Ureter (tissue), 1 donor: ENCODE measurements around the gene NSD1. TPM values are rescaled to one million over a fixed set of nuclear protein-coding genes. Genes with fewer than 3 reads are reported as not detected.
"Not testable (repeated sequence)": the region's sequence is repeated elsewhere in the genome, so short reads cannot be mapped to it uniquely, and the experiment has no call there.

ENCODE experiments used
- DNase-seq: peaks from one replicate; pipeline ENCODE4 v3.0.0-alpha.2; 2020; ENCODE audit warnings: low spot score
- total RNA-seq: library from RNA; stranded (reverse); gene quantifications from one replicate; pipeline ENCODE4 v1.2.4, GENCODE V29; 2023
- donor health status: DM: yes; HTN: yes; CAD: no.

Gene NSD1
- total RNA-seq, 1 donor from 2014 or later: 118 TPM

DNA sequence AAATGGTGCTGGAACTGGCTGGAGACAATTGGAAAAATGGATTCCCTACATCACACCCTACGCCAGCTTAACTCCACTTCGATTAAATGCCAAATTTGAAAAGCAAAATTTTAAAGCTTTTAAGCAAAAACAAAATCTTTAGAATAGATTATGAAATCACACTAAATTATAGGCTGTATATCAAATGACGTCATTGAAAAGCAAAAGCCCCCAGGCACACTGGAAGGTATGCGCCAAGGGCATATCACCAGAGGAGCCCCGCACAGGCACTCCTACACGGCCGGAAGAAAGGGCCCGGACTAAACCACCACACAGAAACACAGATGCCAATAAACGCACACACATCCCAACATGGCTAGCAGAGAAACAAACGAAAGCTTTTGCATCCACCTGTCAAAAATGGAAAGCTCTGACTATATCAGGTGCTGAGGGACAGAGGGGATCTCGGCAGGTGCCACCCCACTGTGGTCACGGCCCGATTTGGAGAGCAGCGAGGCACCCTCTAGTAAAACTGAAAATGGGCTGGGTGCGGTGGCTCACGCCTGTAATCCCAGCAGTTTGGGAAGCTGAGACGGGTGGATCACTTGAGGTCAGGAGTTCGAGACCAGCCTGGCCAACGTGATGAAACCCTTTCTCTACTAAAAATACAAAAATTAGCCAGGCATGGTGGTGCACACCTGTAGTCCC lies 195.1 kb downstream of the NSD1 start:
- DNase-seq: no peak

DNA sequence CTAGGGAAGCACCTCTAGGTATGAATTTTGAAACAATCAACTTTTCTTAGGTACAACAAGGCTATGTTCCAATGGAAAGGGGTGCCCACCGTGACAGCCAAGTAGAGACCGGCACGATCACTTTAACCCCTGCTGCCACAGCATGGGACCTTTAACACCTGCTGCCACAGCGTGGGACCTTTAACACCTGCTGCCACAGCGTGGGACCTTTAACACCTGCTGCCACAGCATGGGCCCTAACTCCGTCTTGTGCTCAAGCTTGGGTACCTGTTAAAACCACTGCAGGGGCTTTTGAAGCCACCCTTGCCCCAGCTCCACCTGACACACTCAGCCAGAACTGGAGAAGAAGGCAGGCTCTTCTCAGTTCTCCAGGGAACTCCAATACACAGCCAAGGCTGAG lies 196.3 kb downstream of the NSD1 start:
- no peak for DNase-seq

DNA sequence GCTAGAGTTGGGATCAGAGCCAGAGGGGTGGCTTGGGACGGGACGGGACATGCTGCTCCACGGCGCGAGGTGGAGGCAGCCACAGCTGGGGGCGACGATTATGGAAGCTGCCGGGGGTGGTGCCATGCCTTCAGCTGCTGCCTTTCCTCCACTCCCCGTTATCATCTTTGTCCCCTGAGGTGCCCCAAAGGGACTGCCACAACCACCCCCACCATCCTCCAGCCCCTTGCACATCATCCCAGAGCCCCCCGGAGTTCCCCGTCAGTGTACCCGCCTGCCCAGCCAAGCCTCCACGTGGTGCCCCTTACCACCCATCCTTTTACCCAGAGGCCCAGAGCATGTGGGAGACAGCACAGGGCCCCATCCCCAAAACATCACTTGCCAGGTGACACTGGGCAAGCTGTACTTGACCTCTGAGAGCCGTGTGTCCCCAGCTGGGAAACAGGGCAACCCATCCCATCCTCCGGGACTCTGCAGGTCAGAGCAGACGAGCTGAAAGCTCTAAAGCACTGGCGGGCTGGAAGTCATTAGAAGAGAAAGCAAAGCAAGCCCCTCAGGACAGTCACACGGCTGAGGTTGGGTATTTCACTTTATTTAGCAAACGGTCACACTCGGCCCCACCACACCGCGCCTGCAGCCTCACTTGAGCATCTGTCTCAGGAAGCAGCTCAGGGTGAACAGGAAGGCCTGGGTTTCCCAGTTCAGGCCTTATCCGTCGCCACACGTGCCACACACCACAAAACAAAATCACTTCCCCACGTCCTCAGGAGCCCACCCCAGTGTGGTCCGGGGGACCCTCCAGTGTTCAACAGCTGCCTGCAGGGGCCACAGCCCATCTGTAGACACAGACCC lies 197.6 kb downstream of the NSD1 start:
- DNase-seq: no peak

DNA sequence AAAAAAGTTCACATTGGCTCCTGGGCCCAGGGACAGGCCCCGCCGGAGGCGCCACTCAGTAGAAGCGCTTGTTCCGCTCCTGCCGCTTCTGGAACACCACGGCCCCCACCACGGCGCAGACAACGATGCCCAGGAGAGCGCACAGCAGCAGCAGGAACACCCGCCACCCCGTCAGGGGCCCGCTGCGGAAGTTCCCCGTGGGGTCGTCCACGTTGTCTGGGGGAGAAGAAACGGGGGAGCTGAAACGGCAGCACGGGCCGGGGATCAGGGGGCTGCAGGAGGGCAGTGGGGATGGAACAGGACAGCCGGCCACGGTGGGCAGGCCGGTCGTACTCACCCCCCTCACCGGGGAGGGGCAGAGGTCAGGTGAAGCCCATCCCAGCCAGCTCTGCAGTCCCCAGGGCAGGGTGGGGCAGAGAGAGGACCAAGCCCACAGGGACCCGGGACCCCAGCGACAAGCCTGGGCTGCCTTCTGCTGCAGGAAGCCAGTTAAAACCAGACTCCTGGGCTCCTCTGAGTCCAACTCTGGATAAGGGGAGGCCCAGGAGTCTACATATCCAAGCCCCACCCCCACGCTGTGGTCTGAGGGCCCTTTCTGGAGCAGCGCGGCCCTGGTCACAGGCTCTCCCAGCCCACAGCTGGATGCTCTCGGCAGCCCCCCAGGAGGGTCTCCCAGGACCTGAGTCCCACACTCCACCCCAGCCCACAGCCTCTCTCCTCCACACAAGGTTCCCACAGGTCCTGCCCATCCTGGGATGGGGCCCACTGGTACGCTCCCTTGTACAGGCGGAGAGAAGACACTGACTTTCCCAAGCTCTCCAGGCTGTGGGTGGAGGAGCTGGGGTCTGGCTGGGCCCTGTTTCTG lies 198.7 kb downstream of the NSD1 start:
- DNase-seq: no peak

DNA sequence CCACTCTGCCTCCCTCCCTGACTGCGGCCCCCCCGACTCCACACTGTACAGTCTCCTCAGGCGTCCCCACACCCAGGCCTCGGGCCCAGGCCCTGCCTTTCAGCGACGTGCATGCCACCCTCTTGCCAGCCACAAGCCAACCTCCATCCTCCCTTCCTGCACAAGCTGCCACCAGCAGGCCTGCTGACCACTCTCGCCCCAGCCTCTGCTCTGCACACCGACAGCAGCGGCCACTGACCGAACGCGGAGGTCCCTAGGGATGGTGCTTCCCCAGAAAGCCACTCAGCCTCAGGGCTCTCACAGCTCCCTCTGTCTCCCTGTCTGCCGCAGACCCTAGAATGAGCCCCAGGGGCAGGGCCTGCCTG lies 199.3 kb downstream of the NSD1 start:
- DNase-seq: no peak

DNA sequence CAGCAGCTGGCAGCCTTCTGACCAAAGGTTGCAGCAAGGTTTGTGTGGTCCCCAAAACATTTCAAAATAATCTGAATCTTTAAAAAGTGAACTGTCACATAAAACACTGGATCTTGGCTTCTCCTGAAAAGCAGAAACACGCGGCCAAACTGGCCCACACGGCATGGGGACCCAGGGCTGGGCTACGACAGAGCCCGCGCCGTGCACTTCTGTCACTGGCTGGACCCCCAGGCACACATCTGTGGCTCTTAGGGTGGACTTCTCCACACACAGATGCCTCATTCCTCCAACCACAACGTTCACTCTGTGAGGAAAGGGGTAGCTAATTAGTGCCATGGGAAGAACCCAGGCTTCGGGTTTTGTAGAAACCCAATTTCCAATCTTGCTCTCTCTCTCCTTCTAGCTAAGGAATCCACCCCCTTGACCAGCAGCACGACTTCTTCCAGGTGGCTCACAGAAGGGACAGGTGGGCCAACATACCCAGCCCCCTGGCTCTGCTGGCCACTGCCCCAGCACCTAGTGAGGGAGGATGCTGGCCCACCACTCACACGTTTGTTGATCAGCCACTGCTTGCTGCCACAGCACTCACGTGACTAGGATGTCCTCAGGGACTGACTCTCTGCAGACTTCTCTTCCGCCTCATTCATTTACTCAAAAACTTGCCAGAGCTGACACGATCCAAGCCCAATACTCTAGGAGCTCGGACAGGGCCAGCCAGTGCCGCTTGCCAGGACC lies 200.0 kb downstream of the NSD1 start:
- no peak for DNase-seq

DNA sequence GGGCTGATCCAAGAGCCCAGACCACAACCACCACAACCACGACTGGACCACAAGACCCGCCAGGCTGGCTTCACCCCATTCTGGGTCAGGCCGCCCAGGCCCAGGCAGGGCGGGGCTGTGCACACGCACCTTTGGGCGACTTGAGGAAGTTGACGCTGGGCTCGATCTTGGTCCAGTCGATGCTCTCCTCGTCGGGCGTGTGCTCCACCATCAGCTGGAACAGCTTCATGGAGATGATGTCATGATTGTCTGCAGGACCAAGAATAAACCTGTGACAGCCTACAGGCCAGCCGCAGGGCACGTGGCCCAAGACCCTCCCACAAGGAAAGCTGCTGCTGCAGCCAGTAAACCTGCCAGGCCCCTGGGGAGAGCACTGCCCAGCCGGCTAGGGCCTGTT lies 200.6 kb downstream of the NSD1 start:
- no peak for DNase-seq

DNA sequence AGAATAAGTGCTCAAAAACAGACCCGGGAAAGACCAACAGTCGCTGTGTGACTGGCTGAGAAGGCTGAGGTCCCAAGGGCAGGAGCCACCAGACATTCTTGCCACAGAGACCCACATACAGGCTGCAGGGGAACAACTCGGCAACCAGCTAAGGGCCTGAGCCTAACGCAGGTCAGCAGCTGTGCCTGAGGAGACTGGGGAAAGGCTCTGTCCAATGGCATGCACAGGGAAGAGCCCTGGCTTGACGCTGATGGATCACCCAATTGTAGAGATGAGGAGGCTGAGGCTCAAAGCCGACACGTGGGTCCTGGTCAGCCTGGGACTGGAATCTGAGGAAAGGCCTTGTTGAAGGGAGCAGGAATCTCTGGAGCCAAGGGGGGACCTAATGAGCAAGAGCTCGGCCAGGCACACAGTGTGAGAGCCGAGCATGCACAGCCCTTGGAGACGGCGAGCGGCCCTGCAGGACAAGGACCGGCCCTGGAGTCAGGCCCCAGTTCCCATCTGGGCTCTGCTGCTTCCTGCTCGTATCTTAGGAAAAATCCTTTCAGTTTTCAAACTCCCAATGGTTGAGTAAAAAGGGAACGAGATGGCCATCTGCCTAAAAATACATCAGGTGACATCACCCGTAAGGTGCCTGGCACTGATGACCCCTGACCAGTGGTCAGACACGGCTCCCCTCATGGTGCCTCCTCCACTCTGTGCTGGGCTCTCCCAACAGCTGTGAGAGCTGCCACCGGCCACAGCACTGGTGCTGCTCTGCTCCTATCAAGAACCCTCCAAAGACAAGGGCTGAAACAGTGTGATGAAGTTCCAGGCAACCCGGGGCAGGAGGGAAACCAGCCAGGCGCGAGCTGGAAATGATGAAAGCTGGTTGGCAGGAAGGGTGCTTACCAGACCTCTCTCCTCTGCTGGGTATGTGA lies 201.5 kb downstream of the NSD1 start:
- no peak for DNase-seq

DNA sequence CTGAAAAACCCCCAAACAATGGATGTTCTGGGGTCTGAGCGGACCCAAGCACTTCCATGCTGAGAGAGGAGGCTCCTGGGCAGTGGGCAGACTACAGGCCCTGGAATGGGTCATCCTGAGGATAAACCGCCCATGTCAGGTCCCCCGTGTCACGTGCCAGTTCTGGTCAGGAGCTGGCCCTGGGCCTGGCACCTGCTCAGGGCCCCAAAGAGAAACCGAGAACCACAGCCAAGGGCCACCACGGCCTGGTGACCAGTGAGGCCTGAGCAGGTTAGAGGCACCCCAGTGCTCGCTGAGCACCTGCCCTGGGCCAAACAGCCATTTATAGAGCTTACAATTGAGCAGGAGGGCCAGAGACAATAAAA lies 202.1 kb downstream of the NSD1 start:
- no peak for DNase-seq

DNA sequence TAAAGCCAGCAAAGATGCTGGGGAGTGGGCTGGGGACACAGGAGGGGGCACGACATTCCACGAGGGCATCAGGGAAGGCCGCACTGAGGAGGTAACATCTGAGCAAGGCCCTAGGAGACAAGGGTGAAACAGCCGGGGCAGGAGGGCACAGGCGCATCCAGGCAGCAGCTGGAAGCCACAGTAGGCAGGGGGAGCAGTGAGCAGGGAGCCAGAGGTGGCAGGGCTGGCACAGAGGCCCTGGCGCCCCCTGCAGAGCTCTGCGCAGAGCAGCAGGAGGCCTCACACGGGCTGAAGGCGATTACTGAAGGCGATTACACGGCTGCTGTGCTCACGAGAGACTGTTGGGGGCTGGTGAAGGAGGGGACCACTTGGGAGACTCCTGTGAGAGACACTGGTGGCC lies 202.5 kb downstream of the NSD1 start:
- DNase-seq: no peak

DNA sequence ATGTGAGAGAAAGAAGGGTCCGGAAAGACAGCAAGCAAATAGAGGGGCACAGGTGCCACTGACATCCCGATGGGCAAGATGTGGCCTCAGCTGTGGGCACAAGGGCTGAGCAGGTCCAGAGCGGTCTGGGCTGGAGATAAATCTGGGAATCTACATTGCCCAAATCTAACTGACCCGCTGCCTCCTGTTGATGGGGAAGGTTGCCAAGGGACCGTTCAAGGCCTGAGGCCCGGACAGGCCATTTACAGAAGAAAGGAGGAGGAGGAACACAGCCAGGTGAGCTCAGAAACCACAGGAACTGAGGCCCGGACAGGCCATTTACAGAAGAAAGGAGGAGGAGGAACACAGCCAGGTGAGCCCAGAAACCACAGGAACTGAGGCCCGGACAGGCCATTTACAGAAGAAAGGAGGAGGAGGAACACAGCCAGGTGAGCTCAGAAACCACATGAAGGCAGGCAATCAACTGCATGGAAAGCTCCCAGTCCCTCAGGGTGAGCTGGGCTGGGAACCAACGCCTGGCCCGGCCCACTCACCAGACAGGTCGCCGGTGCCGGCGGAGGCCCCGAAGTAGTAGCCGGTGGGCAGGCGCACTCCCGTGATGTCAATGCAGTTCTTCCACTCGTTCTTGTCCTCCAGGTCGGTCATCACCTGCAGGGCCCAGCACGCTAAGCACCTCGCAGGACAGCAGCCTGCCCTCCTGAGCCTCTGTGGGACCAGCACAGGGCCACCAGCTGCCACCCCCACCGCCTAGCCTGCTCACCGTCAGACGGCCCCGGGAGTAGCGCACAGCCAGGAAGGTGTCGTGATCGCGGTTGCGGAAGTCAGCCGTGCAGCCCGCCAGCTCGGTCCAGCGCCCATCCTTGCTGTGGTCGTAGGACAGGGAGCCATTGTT lies 203.3 kb downstream of the NSD1 start:
- DNase-seq: no peak

DNA sequence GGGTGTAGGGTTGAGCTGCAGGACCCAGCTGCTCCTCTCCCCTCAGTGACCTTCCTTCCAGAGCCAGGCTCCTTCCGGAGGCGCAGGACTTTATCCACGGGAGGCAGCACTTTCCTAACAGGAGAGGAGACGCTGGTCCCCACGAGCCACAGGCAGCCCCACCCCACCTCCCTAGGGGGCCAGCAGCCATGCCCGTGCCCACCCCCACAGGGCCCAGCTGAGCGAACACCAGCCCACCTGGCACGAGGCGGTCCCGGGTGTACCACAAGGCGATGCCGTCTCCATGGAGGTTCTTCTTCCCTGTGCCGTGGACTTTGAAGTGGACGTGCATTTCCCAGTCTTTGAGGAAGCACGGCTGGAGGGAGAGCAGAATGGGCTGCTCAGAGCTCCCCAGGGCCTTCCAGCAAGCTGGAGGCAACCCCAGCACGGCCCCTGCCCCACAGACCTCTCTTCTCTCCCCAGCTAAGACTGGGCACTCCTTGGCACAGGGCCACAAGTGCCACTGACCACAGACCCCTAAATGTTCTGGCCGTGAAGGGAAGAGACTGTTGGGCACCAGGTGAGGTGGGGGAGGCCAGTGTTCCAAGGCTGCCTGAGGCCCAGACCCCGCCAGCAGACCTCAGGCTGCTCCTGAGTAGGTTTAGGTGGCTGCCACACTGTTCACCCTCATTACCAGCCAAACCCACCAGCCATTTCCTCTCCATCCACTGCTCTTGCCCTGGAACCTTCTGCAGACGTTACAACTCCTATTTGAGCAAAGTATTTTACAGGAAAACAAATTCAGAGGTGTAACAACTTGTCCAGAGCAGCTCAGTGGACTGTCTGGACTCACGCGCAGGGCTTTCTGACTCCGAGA lies 204.9 kb downstream of the NSD1 start:
- no peak for DNase-seq

DNA sequence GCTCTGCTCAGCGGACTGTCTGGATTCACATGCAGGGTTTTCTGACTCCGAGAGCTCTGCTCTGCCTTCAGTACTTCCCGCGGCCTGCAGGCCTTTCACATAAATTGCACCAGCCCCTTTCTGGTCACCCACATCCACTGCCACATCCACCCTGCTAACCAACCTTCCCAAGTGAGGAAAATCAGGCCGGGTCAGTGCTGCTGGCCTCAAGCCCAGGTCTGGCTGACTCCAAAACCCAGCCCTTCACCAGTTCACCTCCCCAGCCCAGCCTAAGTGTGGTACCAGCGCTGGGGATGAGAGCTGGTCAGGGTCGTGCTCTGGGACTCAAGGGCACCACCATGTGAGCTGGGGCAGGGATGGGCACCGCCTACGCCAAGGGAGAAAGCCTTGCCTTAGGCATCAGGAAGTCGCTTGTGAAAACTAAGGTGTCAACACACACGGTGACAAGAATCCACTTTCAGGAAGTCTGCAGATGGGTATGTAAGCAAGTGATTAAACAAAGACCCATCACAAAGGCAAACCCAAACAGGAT lies 205.6 kb downstream of the NSD1 start:
- no peak for DNase-seq

DNA sequence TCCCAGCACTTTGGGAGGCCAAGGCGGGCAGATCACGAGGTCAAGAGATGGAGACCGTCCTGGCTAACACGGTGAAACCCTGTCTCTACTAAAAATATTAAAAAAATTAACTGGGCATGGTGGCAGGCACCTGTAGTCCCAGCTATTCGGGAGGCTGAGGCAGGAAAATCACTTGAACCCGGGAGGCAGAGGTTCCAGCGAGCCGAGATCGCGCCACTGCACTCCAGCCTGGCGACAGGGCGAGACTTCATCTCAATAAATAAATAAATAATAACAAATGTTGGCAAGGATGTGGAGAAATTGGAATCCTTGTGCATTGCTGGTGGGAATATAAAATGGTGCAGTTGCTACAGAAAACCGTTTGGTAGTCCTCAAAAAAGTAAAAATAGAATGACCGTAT lies 209.4 kb downstream of the NSD1 start:
- not testable (repeated sequence) for DNase-seq

DNA sequence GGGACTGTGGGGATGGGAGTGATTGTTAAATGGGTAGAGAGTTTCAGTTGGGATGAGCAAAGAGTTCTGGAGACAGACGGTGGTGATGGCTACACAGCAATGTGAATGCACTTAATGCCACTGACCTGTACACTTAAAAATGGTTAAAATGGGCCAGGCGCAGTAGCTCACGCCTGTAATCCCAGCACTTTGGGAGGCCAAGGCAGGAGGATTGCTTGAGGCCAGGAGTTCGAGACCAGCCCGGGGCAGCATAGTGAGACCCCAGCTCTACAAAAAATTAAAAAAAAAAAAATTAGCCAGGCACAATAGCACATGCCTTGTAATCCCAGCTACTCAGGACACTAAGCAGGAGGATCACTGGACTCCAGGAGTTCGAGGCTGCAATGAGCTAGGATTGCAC lies 210.2 kb downstream of the NSD1 start:
- DNase-seq: no peak

DNA sequence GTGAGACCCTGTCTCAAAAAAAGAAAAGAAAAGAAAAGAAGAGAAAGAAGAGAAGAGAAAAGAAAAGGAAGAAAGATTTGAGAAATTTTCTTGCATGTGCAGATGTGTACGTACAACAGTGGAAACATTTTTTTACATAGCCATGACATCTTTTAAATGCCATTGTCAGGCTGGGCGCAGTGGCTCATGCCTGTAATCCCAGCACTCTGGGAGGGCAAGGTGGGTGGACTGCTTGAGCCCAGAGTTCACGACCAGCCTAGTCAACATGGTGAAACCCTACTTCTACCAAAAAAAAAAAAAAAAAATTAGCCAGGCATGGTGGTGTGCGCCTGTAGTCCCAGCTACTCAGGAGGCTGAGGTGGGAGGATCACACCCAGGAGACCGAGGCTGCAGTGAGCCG lies 211.3 kb downstream of the NSD1 start:
- no peak for DNase-seq

DNA sequence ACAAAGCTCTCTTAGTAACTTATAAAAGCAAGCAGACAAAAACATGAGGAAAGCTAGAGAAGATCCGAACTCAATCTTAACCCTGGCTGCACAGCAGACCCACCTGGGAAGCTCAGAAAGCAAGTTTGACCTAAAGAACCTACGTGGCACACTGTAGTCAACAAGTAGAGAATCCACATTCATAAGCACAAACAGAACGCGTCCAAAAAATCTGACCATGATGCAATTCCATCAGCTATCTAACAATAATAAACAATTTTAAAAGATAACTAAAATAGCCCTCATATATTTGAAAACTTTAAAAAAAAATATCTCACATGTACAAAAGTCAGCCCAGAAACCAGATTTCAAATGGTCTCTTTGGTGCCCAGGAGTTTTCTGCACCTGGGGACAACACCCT lies 213.2 kb downstream of the NSD1 start:
- no peak for DNase-seq

DNA sequence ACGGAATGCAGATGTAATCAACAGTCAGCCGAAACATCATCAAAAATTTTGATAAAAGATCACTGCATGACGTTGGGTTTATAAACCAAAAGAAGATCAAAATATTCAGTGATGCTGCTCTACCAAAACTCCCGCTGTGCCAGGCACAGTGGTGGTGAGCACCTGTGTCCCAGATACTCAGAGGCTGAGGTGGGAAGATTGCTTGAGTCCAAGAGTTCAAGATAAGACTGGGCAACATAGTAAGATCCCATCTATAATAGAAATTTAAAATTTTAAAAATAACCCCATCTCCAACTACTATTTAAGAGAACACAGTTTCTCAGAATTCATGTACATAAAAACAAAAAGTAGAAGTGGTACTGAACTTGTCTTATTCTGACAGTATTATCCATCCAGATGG lies 214.1 kb downstream of the NSD1 start:
- DNase-seq: no peak

DNA sequence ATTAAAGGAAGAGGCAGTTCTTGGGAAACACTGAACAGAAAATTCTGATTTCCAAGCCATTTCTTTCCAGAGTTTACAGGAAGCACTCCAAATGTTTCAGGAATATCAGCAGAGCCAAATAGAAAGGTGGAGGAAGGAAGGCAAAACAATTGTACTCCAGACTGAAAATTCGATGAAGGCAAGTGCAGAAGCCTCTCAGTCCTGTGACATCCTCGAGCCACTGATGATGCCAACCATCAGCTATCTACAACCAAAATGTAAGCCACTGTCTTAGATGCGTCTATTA lies 215.7 kb downstream of the NSD1 start:
- DNase-seq: no peak
